Measurements from ENCODE around the gene CCNE1. TPM values are rescaled to one million over a fixed set of nuclear protein-coding genes. Genes with fewer than 3 reads are reported as not detected.

The CCNE1 gene
- total RNA-seq, 2 experiments from 2014 or later: 32.1 to 32.5 TPM

DNA sequence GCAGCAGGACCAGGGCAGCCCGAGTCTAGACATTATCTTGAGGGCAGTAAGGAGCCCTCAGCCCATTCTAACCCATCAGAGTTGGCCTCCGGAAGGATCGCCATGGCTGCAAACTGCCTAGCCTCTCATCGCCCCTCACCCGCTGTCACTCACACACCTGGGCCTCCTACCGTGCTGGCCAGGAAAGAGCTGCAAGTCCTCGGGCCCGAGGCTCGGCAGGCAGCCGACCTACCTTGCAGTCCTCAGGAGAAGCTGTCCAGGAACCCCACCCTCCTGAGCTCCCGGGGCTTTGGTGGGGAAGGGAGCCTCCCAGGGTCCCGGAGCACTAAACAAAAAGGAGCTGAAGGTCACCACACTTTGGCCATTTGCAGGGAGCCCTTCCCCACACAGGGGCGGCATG lies 46.8 kb downstream of the CCNE1 start:
- ChIA-PET CTCF (interaction anchor here (1.0 to 2.0 kb wide), 6 partner anchors 9 to 98 kb away, joined by 3 to 8 read pairs (median 3); no protein-coding TSS in a partner anchor), POLR2A (interaction anchor here (0.5 kb wide), 1 partner anchor 14 kb away, joined by 3 read pairs; no protein-coding TSS in a partner anchor)

DNA sequence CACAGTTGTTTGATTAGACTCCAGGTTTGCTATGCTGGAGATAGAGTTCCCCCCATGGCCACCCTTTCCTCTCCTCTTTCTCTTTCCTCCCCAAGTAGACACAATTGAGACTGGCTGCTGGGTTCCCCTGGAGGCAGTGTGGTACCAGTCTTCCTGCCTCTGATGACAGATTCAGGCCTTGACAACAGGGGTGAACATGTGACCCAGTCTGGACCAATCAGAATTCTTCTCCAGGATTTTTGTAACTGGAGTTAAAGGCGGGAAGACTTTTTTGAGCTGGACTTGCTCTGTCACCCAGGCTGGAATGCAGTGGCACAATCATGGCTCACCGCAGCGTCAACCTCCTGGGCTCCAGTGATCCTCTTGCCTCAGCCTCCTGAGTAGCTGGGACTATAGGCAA lies 48.7 kb downstream of the CCNE1 start:
- CTCF ChIA-PET: no interaction called here

DNA sequence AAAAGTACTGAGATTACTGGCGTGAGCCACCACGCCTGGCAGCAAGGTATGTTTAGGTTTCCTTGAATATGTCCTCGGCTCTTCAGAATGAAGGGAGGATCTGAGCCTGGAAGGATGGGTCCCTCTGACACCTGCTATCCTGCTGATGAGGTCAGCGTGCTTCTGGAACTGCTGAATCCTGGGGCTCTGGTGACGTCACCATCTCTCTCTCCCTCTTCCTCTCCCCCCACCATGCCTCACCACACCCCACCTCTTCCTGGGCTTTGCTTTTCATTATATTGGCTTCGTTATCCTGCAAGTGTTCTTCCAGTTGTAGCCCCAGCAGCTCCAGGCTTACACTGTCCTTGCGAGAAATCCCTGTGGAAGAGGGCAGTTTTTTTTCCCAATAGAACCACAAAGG lies 49.8 kb downstream of the CCNE1 start:
- ChIA-PET POLR2A (no interaction called here), CTCF (no interaction called here)

More for the DNA sequence above, 48.7 kb downstream of the CCNE1 start:
- POLR2A ChIA-PET: no interaction called here

DNA sequence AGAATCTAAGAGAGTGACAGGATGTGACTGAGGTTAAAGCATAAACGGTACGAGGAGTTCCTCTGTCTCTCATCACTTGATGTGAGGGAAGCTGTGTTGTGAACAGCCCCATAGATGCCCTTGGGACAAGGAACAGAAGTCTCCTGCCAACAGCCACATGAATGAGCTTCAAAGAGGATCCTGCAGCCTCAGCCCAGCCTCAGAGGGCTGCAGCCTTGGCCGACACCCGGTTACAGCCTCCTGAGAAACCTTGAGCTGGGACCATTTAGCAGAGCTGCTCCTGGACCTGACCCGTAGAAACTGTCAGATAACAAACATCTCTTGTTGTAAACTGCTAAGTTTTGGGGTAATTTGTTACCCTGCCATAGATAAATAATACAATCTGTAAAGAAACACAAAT lies 54.2 kb downstream of the CCNE1 start:
- ChIA-PET CTCF (interaction anchor here (0.9 to 1.2 kb wide), 3 partner anchors 8 to 136 kb away, joined by 3 to 4 read pairs (median 4); no protein-coding TSS in a partner anchor), POLR2A (no interaction called here)

DNA sequence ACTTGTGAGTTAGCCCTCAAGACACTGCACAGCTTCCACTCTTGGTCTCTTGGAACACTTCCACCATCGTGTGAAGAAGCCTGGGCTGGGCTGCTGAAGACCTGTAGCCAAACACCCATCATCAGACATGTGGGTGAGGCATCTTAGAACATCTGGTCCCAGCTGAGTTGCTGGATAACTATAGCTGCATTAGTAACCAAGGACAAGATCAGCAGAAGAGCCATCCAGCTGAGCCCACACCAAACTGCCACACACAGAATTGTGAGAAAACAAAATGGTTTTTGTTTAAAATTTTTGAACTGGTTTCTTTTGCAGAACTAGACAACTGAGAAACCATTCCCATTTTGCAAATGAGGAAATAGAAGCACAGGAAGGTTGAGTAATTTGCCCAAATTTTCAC lies 56.2 kb downstream of the CCNE1 start:
- POLR2A ChIA-PET: no interaction called here
- CTCF ChIA-PET: interaction anchor here (1.8 to 1.9 kb wide), 2 partner anchors 10 to 108 kb away, joined by 4 to 7 read pairs; no protein-coding TSS in a partner anchor

DNA sequence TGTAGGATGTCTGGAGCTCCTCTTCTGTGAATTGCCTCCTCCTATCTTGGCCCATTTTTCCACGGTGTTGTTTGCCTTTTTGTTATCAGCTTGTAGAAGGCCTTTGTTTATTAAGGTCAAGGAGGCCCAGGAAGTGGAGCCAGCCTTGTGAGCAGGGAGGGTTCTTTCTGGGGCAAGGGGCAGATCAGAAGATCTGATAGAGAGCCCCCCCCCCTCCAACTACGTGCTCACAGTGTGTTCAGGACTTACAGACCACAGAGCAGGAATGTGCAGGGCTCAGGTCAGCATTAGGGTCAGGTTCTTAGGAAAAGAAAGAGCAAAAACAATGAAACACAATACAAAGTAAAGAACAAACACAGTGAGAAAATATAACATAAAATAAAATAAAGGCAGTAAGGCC lies 59.4 kb downstream of the CCNE1 start:
- ChIA-PET POLR2A (no interaction called here), CTCF (interaction anchor here (1.6 to 5.7 kb wide), 4 partner anchors 85 to 144 kb away, joined by 7 to 45 read pairs (median 14); no protein-coding TSS in a partner anchor)

DNA sequence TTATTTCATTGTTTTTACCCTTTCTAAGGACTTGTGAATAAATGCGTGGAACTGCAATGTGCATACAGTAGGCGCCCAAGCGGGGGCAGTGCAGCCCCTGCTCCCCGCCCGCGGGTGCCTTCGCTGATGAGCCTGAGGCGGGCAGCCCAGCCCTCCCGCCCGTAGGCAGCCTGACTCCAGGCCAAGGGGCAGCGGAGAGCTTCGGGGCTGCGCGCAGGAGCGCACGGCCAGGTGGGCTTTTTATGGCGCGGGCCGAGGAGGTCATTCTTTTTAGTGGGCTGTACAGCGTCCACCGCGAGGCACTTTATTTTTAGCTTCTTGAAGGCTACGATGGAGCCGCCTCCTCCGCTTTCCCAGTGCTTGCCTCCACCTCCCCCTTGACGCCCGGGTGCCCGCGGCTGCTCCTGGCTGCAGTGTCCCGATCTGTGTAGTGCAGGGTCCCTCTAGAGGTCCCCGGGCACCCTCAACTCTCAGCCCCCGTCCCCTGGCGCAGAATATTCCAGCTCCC lies 60.5 kb downstream of the CCNE1 start:
- CTCF ChIA-PET: interaction anchor here (0.5 to 5.7 kb wide), 19 partner anchors 8 to 205 kb away, joined by 3 to 45 read pairs (median 3); partner anchors contain the start of gene URI1
- POLR2A ChIA-PET: interaction anchor here (0.6 kb wide), 1 partner anchor 14 kb away, joined by 3 read pairs; no protein-coding TSS in a partner anchor

DNA sequence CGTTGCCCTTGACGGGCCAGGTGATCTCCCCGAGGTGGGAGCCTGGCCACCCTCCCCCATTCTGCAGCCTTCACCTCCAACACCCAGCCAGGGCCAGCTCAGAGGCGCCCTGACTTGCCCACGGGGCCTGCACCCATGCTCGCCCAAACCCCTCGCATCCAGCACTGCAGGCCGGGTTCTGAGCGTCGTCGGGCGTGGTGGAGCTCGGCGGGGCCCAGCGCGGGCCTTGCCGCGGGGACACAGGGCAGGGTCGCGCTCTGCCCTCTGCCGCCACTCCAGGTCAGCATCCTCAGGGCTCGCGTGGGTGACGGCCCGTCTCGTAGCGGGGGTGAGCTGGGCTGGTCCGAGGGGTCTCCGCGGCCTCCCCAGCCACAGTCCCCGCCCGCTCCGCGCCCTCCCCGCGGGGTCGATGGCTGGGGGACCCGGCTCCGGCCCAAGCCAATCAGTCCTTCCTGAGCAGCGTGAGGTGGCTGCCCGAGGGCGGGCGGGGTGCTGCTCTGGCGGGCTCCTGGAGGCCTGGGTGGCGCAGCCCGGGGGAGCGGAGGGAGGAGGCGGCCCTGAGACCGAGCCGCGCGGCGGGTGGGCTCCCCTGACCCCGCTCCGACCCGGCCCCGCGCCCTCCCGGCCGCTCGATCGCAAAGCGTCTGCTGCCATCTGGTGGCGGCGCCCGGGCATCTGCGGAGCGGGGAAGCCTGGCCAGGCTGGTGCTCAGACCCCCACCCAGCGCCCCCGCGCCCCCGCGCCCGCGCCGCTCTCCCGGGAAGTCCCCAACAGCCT lies 61.4 kb downstream of the CCNE1 start:
- POLR2A ChIA-PET: no interaction called here
- CTCF ChIA-PET: interaction anchor here (0.5 to 5.7 kb wide), 21 partner anchors 7 to 206 kb away, joined by 3 to 45 read pairs (median 3); partner anchors contain the start of gene URI1

Other genes with a start within 250 kb of the CCNE1 start
- gene POP4, start 205.7 kb upstream of the CCNE1 start, total RNA-seq: 100 to 1,000 TPM; 137 to 142 TPM
- 10 to 100 TPM; 20.1 to 20.9 TPM for gene PLEKHF1, start 146.5 kb upstream of the CCNE1 start, total RNA-seq
- 10 to 100 TPM; 34.4 to 36.6 TPM for gene C19orf12, start 96.7 kb upstream of the CCNE1 start, total RNA-seq
- 10 to 100 TPM; 67.4 to 69.4 TPM for gene URI1, start 130.2 kb downstream of the CCNE1 start, total RNA-seq